ENCODE measurements around the gene MEOX2. TPM values are rescaled to one million over a fixed set of nuclear protein-coding genes. Genes with fewer than 3 reads are reported as not detected.

Gene MEOX2
- total RNA-seq, 1 donor from 2014 or later: 17.1 TPM

DNA sequence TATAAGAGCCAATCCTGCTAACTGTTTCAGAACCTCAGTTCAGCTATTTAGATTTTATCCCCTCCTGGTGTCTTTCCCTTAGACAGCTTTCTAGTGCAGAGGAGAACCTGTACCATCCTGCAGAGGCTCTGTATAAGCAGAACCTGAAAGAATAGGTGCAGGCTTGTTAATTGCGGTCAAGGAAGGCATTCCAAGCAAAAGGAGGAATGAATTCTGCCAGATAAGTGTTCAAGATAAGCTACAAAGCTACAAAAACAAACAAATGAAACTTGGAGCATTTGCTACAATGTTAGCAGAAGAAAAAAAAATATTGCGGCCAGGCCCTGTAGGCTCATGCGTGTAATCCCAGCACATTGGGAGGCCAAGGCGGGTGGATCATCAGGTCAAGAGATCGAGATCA is 92.0 kb downstream of the MEOX2 start:
- H3K4me1 ChIP-seq: no peaks in the 10 kb centered on the region
- H3K27me3 ChIP-seq (ENCODE audit: low read depth): no peaks in the 10 kb centered on the region
- no peak overlapping the region for H3K27ac ChIP-seq
- no peaks in the 10 kb centered on the region for H3K36me3 ChIP-seq
- intact Hi-C loops (cut with DNase I): no loop called here
- TF ChIP-seq, protein P1, sequence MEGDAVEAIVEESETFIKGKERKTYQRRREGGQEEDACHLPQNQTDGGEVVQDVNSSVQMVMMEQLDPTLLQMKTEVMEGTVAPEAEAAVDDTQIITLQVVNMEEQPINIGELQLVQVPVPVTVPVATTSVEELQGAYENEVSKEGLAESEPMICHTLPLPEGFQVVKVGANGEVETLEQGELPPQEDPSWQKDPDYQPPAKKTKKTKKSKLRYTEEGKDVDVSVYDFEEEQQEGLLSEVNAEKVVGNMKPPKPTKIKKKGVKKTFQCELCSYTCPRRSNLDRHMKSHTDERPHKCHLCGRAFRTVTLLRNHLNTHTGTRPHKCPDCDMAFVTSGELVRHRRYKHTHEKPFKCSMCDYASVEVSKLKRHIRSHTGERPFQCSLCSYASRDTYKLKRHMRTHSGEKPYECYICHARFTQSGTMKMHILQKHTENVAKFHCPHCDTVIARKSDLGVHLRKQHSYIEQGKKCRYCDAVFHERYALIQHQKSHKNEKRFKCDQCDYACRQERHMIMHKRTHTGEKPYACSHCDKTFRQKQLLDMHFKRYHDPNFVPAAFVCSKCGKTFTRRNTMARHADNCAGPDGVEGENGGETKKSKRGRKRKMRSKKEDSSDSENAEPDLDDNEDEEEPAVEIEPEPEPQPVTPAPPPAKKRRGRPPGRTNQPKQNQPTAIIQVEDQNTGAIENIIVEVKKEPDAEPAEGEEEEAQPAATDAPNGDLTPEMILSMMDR (IDR thresholded peaks at IDR 0.05): no peak
- DNase-seq (no peak), ATAC-seq (no peak)
- H3K4me3 ChIP-seq: no peak overlapping the region
- no peaks in the 10 kb centered on the region for H3K9me3 ChIP-seq

DNA sequence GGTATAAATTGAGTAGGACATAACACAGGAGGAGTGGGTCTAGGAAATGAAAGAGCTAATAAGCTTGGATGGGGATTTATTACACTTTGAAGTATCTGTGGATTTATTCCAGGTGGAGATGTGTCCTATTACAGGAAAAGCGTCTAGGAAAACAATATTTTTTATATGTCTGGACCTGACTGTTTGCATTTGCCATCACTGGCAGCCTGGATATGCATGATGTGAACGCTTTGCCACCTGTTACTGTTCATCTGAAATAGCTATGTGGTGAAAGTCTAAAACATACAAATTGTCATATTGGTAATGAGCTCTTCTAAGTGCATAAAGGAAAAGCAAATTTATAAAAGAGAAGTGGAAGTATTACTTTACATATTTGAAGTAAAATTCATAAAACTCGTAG is 93.1 kb downstream of the MEOX2 start:
- Histone ChIP-seq H3K4me1 (no peaks in the 10 kb centered on the region), H3K9me3 (no peaks in the 10 kb centered on the region), H3K27ac (no peak overlapping the region), H3K27me3 (ENCODE audit: low read depth) (no peaks in the 10 kb centered on the region), H3K36me3 (no peaks in the 10 kb centered on the region), H3K4me3 (no peak overlapping the region)
- intact Hi-C loops (cut with DNase I): no loop called here
- no peak for ATAC-seq
- TF ChIP-seq, protein P1 (IDR thresholded peaks at IDR 0.05): no peak
- DNase-seq: no peak

DNA sequence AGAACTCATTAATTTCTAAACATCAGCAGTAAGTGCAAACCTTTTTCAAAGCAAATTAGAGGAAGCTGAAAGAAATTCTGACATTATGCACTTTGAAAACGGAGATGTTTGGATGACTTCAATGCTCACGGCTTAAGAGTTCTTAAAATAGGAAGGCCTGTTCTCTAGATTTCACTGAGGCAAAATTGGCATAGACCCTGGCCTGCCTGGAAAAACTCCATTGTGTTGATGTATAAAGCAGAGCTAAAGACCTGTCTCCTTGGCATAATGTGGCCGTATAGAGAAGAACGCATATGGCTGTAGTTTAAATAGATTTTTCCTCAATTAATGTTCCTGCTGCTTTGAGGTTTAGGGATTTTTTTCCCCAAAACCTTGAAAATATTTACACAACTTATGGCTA is 100.2 kb downstream of the MEOX2 start:
- TF ChIP-seq, protein P1 (IDR thresholded peaks at IDR 0.05): no peak
- H3K9me3 ChIP-seq: peaks cover 10% of the 10 kb centered on the region
- no peak for ATAC-seq

DNA sequence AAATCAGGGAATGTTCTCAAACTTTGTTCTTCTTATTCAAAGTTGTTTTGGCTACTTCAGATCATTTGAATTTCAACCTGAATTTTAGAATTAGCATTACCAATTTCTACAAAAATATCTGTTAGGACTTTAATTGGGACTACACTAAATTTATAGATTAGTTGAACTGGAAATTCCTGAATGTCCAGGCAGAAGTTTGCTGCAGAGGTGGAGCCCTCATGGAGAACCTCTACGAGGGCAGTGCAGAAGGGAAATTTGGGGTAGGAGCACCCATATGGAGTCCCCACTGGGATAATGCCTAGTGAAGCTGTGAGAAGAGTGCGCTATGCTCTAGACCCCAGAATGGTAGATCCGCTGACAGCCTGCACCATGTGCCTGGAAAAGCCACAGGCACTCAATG is 101.9 kb downstream of the MEOX2 start:
- Histone ChIP-seq H3K9me3 (peaks cover 10% of the 10 kb centered on the region), H3K4me3 (no peak overlapping the region), H3K27ac (no peak overlapping the region), H3K36me3 (no peaks in the 10 kb centered on the region), H3K27me3 (ENCODE audit: low read depth) (no peaks in the 10 kb centered on the region), H3K4me1 (no peaks in the 10 kb centered on the region)
- TF ChIP-seq, protein P1 (IDR thresholded peaks at IDR 0.05): no peak
- intact Hi-C loops (cut with DNase I): no loop called here
- ATAC-seq: no peak
- DNase-seq: no peak

More for the DNA sequence above, 100.2 kb downstream of the MEOX2 start:
- no peaks in the 10 kb centered on the region for H3K27me3 ChIP-seq (ENCODE audit: low read depth)
- no peak overlapping the region for H3K27ac ChIP-seq
- intact Hi-C loops (cut with DNase I): no loop called here
- DNase-seq: no peak
- H3K4me1 ChIP-seq: no peaks in the 10 kb centered on the region
- H3K36me3 ChIP-seq: no peaks in the 10 kb centered on the region
- H3K4me3 ChIP-seq: no peak overlapping the region

DNA sequence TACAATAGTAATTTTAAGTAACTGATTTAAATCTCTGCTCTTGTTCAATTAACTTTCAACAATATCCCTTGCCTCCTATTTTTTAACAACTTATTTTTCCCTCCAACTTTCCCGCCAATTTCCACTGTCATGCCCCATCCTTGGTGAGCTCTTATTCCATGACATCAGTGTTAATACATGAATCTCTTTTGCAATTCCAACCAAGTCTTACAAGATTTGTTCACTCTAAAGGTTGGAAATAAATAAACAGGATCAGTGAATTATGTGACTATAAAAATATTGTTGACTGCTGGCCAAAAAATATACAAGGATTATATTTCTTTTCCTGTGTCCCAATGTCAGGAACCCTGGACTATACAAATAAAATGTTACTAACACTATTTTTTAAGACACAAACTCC is 103.7 kb downstream of the MEOX2 start:
- ATAC-seq (no peak), DNase-seq (no peak)
- TF ChIP-seq, protein P1 (IDR thresholded peaks at IDR 0.05): no peak
- no peaks in the 10 kb centered on the region for H3K27me3 ChIP-seq (ENCODE audit: low read depth)
- intact Hi-C loops (cut with DNase I): no loop called here
- H3K9me3 ChIP-seq: peaks cover 10% of the 10 kb centered on the region
- H3K36me3 ChIP-seq: no peaks in the 10 kb centered on the region
- H3K4me1 ChIP-seq: no peaks in the 10 kb centered on the region
- H3K27ac ChIP-seq: no peak overlapping the region
- no peak overlapping the region for H3K4me3 ChIP-seq

Data from lower lobe of right lung (tissue), 2 donors.